Measurements from ENCODE around the gene NEURL1B.
A peak's percentile ranks its signal among the peaks of the same experiment; 100 is the strongest.
"Not testable (repeated sequence)": the region's sequence is repeated elsewhere in the genome, so short reads cannot be mapped to it uniquely, and the experiment has no call there.

The NEURL1B gene

GRCh38 chr5:172700365-172701290 lies 59.6 kb downstream of the NEURL1B start:
- no peak for DNase-seq

GRCh38 chr5:172701291-172701656 lies 60.2 kb downstream of the NEURL1B start:
- DNase-seq = no peak

- no peak for DNase-seq
Observed at GRCh38 chr5:172703952-172704351, 62.9 kb downstream of the NEURL1B start.

GRCh38 chr5:172705576-172706084 lies 64.6 kb downstream of the NEURL1B start:
- DNase-seq = no peak

GRCh38 chr5:172706796-172707195 lies 65.7 kb downstream of the NEURL1B start:
- no peak for DNase-seq

- DNase-seq = no peak
Observed at GRCh38 chr5:172707285-172708182, 66.5 kb downstream of the NEURL1B start.

- DNase-seq = no peak
Observed at GRCh38 chr5:172708183-172708505, 67.1 kb downstream of the NEURL1B start.

- no peak for DNase-seq
Observed at GRCh38 chr5:172710676-172711075, 69.6 kb downstream of the NEURL1B start.

- not testable (repeated sequence) for DNase-seq
Observed at GRCh38 chr5:172711321-172711861, 70.3 kb downstream of the NEURL1B start.

- DNase-seq = no peak
Observed at GRCh38 chr5:172712610-172713009, 71.5 kb downstream of the NEURL1B start.

- DNase-seq = peak; percentile 12
Observed at GRCh38 chr5:172713113-172713808, 72.2 kb downstream of the NEURL1B start.

- no peak for DNase-seq
Observed at GRCh38 chr5:172713809-172714490, 72.9 kb downstream of the NEURL1B start.

- DNase-seq = peak; percentile 59
Observed at GRCh38 chr5:172714491-172715420, 73.7 kb downstream of the NEURL1B start.

GRCh38 chr5:172715421-172715780 lies 74.3 kb downstream of the NEURL1B start:
- no peak for DNase-seq

GRCh38 chr5:172715931-172716682 lies 75.0 kb downstream of the NEURL1B start:
- DNase-seq = no peak

GRCh38 chr5:172716796-172717313 lies 75.8 kb downstream of the NEURL1B start:
- DNase-seq = peak; percentile 53

GRCh38 chr5:172717481-172718195 lies 76.6 kb downstream of the NEURL1B start:
- DNase-seq = no peak

- DNase-seq = no peak
Observed at GRCh38 chr5:172718527-172719114, 77.6 kb downstream of the NEURL1B start.

- DNase-seq = no peak
Observed at GRCh38 chr5:172719211-172719610, 78.1 kb downstream of the NEURL1B start.
